HepG2 (cell line): ENCODE results near the gene LOC128125822.

Source experiments
- ELF4 ChIP-seq: sonication (generic); formaldehyde crosslinking; IDR thresholded peaks from 2 replicates; pipeline ENCODE4 v1.5.0; 2020; ENCODE audit warnings: missing genetic modification reagents, mild to moderate bottlenecking, moderate library complexity, borderline replicate concordance
- HMGA1 ChIP-seq: sonication (generic); formaldehyde crosslinking; conservative IDR thresholded peaks from 2 replicates; pipeline ENCODE4 v1.4.0; 2020; ENCODE audit warnings: missing genetic modification reagents
- HOXA3 ChIP-seq: sonication (generic); formaldehyde crosslinking; IDR thresholded peaks from 2 replicates; pipeline ENCODE4 v1.5.0; 2020; ENCODE audit warnings: missing genetic modification reagents
- ISX ChIP-seq: sonication (generic); formaldehyde crosslinking; conservative IDR thresholded peaks from 2 replicates; pipeline ENCODE4 v1.5.0; 2020; ENCODE audit warnings: missing genetic modification reagents
- KLF9 ChIP-seq: IDR thresholded peaks from 2 replicates; pipeline ENCODE4 v1.6.1; 2016; ENCODE audit warnings: low read depth
- KMT2A ChIP-seq: sonication (generic); formaldehyde crosslinking; IDR thresholded peaks from 2 replicates; pipeline ENCODE4 v1.4.0; 2020; ENCODE audit warnings: missing genetic modification reagents
- MAZ ChIP-seq, 2 experiments: sonication (generic) in 1 of 2; formaldehyde crosslinking in 1 of 2; IDR thresholded peaks; 2 replicates each; pipeline versions ENCODE4 v1.5.0 to v1.6.1; 2012 to 2020; ENCODE audit warnings: low read depth in 2 of 2, mild to moderate bottlenecking in 2 of 2, borderline replicate concordance in 1 of 2, improper control_type of control experiment in 1 of 2, low read length in 1 of 2, missing genetic modification reagents in 1 of 2, moderate library complexity in 1 of 2
- MBNL3 ChIP-seq: fragments of 250-450 bp; sonication (Bioruptor Pico); conservative IDR thresholded peaks from 2 replicates; pipeline ENCODE4 v1.8.0; 2022; ENCODE audit warnings: mild to moderate bottlenecking, inconsistent platforms
- NR1H2 ChIP-seq: sonication (generic); formaldehyde crosslinking; IDR thresholded peaks from 2 replicates; pipeline ENCODE4 v1.8.1; 2022; ENCODE audit warnings: low read depth, missing genetic modification reagents, borderline replicate concordance
- SP1 ChIP-seq, 2 experiments: fragments of 450-650 bp in 1 of 2; sonication (generic) in 1 of 2; formaldehyde crosslinking in 1 of 2; IDR thresholded peaks; 2 replicates each; pipeline versions ENCODE4 v1.4.0 to v1.6.1; 2016 to 2020; ENCODE audit warnings: missing genetic modification reagents in 1 of 2
- SRSF1 ChIP-seq: fragments of 200-400 bp; formaldehyde crosslinking; optimal IDR thresholded peaks from 2 replicates; pipeline ENCODE3; 2017; ENCODE audit warnings: mild to moderate bottlenecking, low read depth, low read length, moderate library complexity
- SRY ChIP-seq: sonication (generic); formaldehyde crosslinking; IDR thresholded peaks from 2 replicates; pipeline ENCODE4 v1.8.0; 2022; ENCODE audit warnings: mild to moderate bottlenecking, missing genetic modification reagents
- TCF12 ChIP-seq, 2 experiments: fragments of 450-650 bp in 1 of 2; sonication (generic) in 1 of 2; formaldehyde crosslinking in 1 of 2; IDR thresholded peaks; 2 replicates each; pipeline versions ENCODE4 v1.6.1 to v1.8.0; 2017 to 2022; ENCODE audit warnings: antibody characterized with exemption in 1 of 2, mild to moderate bottlenecking in 1 of 2, missing genetic modification reagents in 1 of 2, moderate library complexity in 1 of 2
- TIGD3 ChIP-seq: sonication (generic); formaldehyde crosslinking; IDR thresholded peaks from 2 replicates; pipeline ENCODE4 v1.5.1; 2020; ENCODE audit warnings: mild to moderate bottlenecking, missing genetic modification reagents, borderline replicate concordance
- ZNF136 ChIP-seq: sonication (generic); formaldehyde crosslinking; IDR thresholded peaks from 2 replicates; pipeline ENCODE4 v1.8.1; 2022; ENCODE audit warnings: low read depth, mild to moderate bottlenecking, moderate library complexity, missing genetic modification reagents
- ZNF20 ChIP-seq: sonication (generic); formaldehyde crosslinking; IDR thresholded peaks from 2 replicates; pipeline ENCODE4 v1.4.0; 2020; ENCODE audit warnings: mild to moderate bottlenecking, moderate library complexity, missing genetic modification reagents
- ZNF260 ChIP-seq: sonication (generic); formaldehyde crosslinking; IDR thresholded peaks from 2 replicates; pipeline ENCODE4 v1.4.0; 2020; ENCODE audit warnings: missing genetic modification reagents, low read depth, mild to moderate bottlenecking, borderline replicate concordance
- ZNF275 ChIP-seq: sonication (generic); formaldehyde crosslinking; IDR thresholded peaks from 2 replicates; pipeline ENCODE4 v1.8.0; 2022; ENCODE audit warnings: missing genetic modification reagents, mild to moderate bottlenecking, inconsistent platforms, borderline replicate concordance
- ZNF33B ChIP-seq: sonication (generic); formaldehyde crosslinking; IDR thresholded peaks from 2 replicates; pipeline ENCODE4 v1.5.1; 2020; ENCODE audit warnings: mild to moderate bottlenecking, missing genetic modification reagents
- ZNF432 ChIP-seq: sonication (generic); formaldehyde crosslinking; IDR thresholded peaks from 2 replicates; pipeline ENCODE4 v1.5.0; 2020; ENCODE audit warnings: missing genetic modification reagents, mild to moderate bottlenecking, borderline replicate concordance
- ZNF563 ChIP-seq: sonication (generic); formaldehyde crosslinking; IDR thresholded peaks from 2 replicates; pipeline ENCODE4 v1.8.0; 2022; ENCODE audit warnings: mild to moderate bottlenecking, moderate library complexity, missing genetic modification reagents
- ZNF678 ChIP-seq: sonication (generic); formaldehyde crosslinking; IDR thresholded peaks from 2 replicates; pipeline ENCODE4 v1.4.0; 2020; ENCODE audit warnings: mild to moderate bottlenecking, missing genetic modification reagents
- ZNF703 ChIP-seq: sonication (generic); formaldehyde crosslinking; IDR thresholded peaks from 2 replicates; pipeline ENCODE4 v1.5.1; 2020; ENCODE audit warnings: missing genetic modification reagents, mild to moderate bottlenecking, moderate library complexity, borderline replicate concordance
- ZNF782 ChIP-seq: sonication (generic); formaldehyde crosslinking; IDR thresholded peaks from 2 replicates; pipeline ENCODE4 v1.4.0; 2020; ENCODE audit warnings: missing genetic modification reagents, mild to moderate bottlenecking, borderline replicate concordance
- ZNF878 ChIP-seq: sonication (generic); formaldehyde crosslinking; IDR thresholded peaks from 2 replicates; pipeline ENCODE4 v1.8.1; 2023; ENCODE audit warnings: mild to moderate bottlenecking, missing genetic modification reagents, moderate library complexity
- ZSCAN25 ChIP-seq: sonication (generic); formaldehyde crosslinking; IDR thresholded peaks from 2 replicates; pipeline ENCODE4 v1.8.0; 2022; ENCODE audit warnings: mild to moderate bottlenecking, missing genetic modification reagents
- TF ChIP-seq, protein P1 (sequence below): sonication (generic); formaldehyde crosslinking; IDR thresholded peaks from 2 replicates; pipeline ENCODE4 v1.4.0; 2020; ENCODE audit warnings: missing genetic modification reagents

Gene LOC128125822

DNA sequence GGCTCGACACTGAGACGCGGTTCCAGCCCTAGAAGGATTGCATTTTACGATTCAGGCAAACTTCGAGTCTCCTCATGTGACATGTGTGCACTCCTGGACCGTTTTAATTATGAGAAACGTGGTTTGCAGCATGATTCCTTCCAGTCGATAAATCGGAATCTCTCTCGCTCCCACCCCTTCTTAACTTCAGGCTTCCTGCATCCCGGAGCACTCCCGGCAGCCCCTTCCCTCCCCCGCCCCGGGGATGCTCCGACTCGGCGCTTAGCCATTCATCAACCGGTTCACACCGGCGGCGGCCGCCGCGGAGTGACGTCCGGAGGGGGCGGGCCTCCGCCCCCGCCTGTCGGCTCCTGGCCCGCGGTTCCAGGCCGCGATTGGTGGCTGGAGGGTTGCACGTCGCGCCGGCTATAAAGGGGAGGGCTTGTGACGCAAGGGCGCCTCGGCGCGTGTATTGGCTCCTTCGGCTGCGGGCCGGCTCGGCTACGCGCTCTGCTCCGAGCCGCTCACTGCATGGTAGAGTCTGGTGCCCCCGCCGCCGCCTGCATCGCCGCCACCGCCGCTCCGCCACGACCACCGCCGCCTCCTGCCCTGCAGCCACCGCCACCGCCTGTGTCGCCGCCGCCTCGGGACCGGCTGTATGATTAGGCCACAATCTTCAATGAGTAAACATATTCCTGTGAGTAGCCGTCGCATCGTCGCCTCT, at the start of gene LOC128125822, which contains the start of gene PTP4A1 (continued):
- no peak for TF ChIP-seq ZNF703 (CRISPR knock-in tag)
- TF ChIP-seq, protein P1, sequence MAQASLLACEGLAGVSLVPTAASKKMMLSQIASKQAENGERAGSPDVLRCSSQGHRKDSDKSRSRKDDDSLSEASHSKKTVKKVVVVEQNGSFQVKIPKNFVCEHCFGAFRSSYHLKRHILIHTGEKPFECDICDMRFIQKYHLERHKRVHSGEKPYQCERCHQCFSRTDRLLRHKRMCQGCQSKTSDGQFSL (CRISPR knock-in tag): peak; percentile 65; the same call in 1 of the 2 replicates
- TF ChIP-seq MBNL3 (CRISPR knock-in tag): no peak
- no peak; the same call in 1 of the 2 replicates for TF ChIP-seq ZNF678 (CRISPR knock-in tag)
- no peak for TF ChIP-seq ZNF20 (CRISPR knock-in tag)
- peak; percentile 60 for TF ChIP-seq SRSF1
- TF ChIP-seq HMGA1 (CRISPR knock-in tag): no peak
- TF ChIP-seq TIGD3 (CRISPR knock-in tag): peak; percentile 43; the same call in 1 of the 2 replicates
- TF ChIP-seq MAZ (IDR thresholded peaks at IDR 0.05; ENCODE audit: borderline replicate concordance, low read depth, low read length): peak; percentile 89
- peak; percentile 85 for TF ChIP-seq MAZ (CRISPR knock-in tag; IDR thresholded peaks at IDR 0.05; ENCODE audit: low read depth)
- no peak for TF ChIP-seq ZSCAN25
- TF ChIP-seq ZNF563 (CRISPR knock-in tag): peak; percentile 93
- peak; percentile 56; the same call in 1 of the 2 replicates for TF ChIP-seq ZNF782
- TF ChIP-seq ISX (CRISPR knock-in tag): no peak
- TF ChIP-seq KLF9 (CRISPR knock-in tag): no peak
- peak; percentile 11; the same call in 1 of the 2 replicates for TF ChIP-seq ZNF33B
- no peak for TF ChIP-seq ZNF432
- TF ChIP-seq HOXA3 (CRISPR knock-in tag): peak; percentile 82; the same call in 1 of the 2 replicates
- TF ChIP-seq ELF4 (CRISPR knock-in tag): no peak; the same call in 1 of the 2 replicates
- TF ChIP-seq ZNF878 (CRISPR knock-in tag): peak; percentile 95
- peak; percentile 76; the same call in 1 of the 2 replicates for TF ChIP-seq SRY
- no peak for TF ChIP-seq SP1 (IDR thresholded peaks at IDR 0.05)
- TF ChIP-seq SP1 (CRISPR knock-in tag; IDR thresholded peaks at IDR 0.05): peak; percentile 88
- no peak for TF ChIP-seq ZNF275
- TF ChIP-seq KMT2A (CRISPR knock-in tag): no peak; the same call in 1 of the 2 replicates
- TF ChIP-seq ZNF136 (CRISPR knock-in tag): no peak
- no peak for TF ChIP-seq TCF12 (IDR thresholded peaks at IDR 0.05)
- TF ChIP-seq TCF12 (CRISPR knock-in tag; IDR thresholded peaks at IDR 0.05): peak; percentile 97
- no peak for TF ChIP-seq NR1H2 (CRISPR knock-in tag)
- TF ChIP-seq ZNF260 (CRISPR knock-in tag): no peak
